Fibroblast of skin of abdomen (primary cell): ENCODE results near the gene DNASE1L3.
A peak's percentile ranks its signal among the peaks of the same experiment; 100 is the strongest.

Experiments used
- DNase-seq: peaks from one replicate; pipeline ENCODE4 v3.0.0-alpha.2; 2013

DNASE1L3 gene

GRCh38 chr3:58157700-58158099 lies 53.1 kb downstream of the DNASE1L3 start:
- DNase-seq, result peak; percentile 24

GRCh38 chr3:58155838-58156237 lies 54.9 kb downstream of the DNASE1L3 start:
- DNase-seq, result no peak

- DNase-seq, result no peak
Observed at GRCh38 chr3:58154626-58155449, 55.9 kb downstream of the DNASE1L3 start.

- DNase-seq, result no peak
Observed at GRCh38 chr3:58153371-58153770, 57.4 kb downstream of the DNASE1L3 start.

GRCh38 chr3:58152225-58153015 lies 58.4 kb downstream of the DNASE1L3 start:
- no peak for DNase-seq

GRCh38 chr3:58151637-58152036 lies 59.1 kb downstream of the DNASE1L3 start:
- DNase-seq, result no peak

GRCh38 chr3:58150810-58151199 lies 60.0 kb downstream of the DNASE1L3 start:
- peak; percentile 70 for DNase-seq

GRCh38 chr3:58150130-58150809 lies 60.5 kb downstream of the DNASE1L3 start:
- no peak for DNase-seq

GRCh38 chr3:58148049-58148448 lies 62.7 kb downstream of the DNASE1L3 start:
- no peak for DNase-seq

- no peak for DNase-seq
Observed at GRCh38 chr3:58144478-58145325, 66.1 kb downstream of the DNASE1L3 start.

GRCh38 chr3:58143417-58144055 lies 67.2 kb downstream of the DNASE1L3 start:
- no peak for DNase-seq
